Activated T-helper 9 cell treated with anti-CD3 and anti-CD28 coated beads, Interleukin-2, amount 50 U/mL, for 16 hours (primary cell): Measurements from ENCODE around the gene SYT7.
A peak's percentile ranks its signal among the peaks of the same experiment; 100 is the strongest.

Experiments used
- DNase-seq: peaks from one replicate; pipeline ENCODE4 v3.0.0-alpha.2; 2020; ENCODE audit warnings: low read depth

The SYT7 gene

DNA sequence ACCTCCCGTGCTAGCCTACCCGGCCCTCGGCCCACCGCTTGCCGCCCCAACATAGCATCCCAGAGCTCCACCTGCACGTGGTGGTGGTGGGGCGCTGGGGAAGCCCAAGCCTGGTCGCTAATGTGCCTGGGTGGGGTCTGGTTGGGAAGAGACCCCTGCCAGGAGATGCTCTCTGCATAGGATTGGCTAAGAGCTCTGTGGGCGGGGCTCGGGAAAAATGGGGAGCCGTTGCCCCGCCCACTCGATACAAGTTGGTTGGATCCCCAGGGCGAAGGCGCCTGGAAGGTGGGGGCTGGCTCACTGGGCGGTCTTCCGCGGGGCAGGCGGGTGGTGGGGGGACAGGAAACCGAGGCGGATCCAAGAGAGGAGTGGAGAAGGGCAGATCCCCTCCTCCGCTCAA lies 64.7 kb downstream of the SYT7 start:
- DNase-seq = no peak

DNA sequence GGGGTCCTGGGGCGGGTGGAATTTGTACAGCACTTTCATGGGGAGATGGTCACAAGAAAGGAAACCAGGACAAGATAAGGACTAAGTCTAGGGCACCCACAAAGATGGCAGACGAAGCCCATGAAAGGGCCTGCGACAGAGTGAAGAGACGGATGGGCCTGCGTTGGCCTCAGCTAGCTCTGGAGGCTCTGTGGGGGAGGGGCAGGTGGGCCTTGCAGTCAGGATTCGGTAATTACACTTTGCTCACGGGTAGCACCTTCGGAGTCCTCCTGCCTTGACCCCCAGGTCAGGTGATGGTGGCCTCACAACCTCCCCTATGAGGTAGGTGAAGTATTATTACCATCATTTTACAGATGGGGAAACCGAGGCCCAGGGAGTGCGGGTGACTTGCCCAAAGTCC lies 65.2 kb downstream of the SYT7 start:
- DNase-seq = no peak

GRCh38 chr11:61514050-61514917 lies 66.6 kb downstream of the SYT7 start:
- DNase-seq = no peak

GRCh38 chr11:61513143-61513765 lies 67.6 kb downstream of the SYT7 start:
- no peak for DNase-seq

DNA sequence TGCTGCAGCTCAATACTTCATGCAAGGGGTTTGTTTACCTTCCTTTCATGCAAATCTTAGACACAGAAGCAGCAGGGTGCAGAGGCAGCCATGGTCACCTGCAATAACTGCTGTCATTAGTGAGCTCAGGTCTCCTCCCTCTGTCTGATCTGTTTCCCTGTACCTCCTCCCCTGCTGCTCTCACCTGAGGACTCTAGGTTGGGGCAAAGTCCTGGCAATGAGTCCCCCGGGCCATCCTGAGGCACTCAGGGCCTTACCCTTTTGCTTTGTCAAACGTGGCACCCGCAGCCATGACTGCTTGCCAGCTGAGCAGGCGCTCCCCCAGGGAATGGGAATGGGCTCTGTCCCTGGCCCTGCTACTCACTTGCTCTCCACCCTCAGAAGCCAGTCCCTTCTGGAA lies 68.4 kb downstream of the SYT7 start:
- DNase-seq = no peak

DNA sequence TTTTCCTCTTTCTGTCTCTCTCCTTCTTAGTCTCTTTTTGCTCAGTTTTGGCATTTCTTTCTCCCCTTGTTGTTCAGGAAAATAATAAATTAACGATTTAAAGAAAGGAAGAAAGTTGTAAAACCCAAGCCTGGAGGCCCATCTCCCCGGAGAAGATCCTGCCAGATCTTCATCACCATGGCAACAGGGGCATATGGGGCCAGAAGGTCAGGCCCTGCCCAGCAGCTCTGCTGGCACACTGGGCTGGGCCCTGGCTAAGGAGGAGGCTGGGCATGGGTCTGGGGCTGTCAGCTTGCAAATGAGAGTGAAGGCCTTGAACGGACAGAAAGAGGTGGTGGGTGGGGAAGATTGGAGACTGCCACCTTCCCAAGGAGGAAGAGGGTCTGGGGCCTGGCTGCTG lies 69.5 kb downstream of the SYT7 start:
- DNase-seq = no peak

DNA sequence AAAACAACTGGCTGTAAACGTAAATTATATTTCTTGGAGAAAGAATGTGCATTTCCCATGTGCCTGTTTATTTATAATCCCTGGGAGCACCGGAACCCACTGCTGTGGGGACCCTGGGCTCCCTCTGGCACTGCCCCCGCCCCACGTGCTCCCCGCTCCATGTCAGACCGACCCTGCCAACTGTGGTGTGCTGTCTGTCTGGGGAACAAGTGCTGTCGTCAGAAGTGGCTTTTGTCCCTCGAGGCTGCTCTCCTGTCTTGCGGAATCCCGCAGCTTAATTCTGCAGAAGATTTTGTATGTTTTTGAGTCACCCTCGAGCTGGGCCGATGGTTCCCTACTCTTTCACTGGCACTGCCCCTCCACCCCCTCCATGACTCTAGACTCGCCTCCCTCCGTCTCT lies 69.9 kb downstream of the SYT7 start:
- DNase-seq = no peak

GRCh38 chr11:61510166-61510919 lies 70.5 kb downstream of the SYT7 start:
- no peak for DNase-seq

DNA sequence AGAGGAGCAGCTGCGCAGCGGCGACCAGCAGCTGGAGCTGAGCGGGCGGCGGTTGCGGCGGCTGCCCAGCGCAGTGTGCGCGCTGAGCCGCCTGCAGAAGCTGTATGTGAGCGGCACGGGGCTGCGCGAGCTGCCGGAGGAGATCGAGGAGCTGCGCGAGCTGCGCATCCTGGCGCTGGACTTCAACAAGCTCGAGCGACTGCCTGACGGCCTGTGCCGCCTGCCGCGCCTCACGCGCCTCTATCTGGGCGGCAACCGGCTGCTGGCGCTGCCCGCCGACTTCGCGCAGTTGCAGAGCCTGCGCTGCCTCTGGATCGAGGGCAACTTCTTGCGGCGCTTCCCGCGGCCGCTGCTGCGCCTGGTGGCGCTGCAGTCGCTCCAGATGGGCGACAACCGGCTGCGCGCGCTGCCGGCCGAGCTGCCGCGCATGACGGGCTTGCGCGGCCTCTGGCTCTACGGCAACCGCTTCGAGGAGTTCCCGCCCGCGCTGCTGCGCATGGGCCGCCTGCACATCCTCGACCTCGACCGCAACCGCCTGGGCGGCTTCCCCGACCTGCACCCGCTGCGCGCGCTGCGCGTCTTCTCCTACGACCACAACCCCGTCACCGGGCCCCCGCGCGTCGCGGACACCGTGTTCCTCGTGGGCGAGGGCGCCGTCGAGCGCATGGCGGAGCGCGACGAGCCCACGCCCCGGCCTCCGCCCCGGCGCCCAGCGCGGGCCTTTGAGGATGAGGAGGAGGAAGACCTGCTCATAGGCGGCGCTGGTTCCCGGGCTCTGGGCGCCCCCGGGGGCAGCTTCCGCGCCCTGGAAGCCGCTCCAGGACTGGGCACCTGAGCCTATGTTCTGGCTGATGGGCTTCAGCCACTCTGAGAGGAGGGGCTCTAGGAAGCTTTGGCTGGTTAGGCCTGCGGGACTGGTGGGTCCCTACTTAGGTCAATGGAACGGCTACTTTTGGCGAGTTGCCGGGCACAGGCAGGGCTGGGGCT lies 71.5 kb downstream of the SYT7 start:
- DNase-seq = peak; percentile 36

DNA sequence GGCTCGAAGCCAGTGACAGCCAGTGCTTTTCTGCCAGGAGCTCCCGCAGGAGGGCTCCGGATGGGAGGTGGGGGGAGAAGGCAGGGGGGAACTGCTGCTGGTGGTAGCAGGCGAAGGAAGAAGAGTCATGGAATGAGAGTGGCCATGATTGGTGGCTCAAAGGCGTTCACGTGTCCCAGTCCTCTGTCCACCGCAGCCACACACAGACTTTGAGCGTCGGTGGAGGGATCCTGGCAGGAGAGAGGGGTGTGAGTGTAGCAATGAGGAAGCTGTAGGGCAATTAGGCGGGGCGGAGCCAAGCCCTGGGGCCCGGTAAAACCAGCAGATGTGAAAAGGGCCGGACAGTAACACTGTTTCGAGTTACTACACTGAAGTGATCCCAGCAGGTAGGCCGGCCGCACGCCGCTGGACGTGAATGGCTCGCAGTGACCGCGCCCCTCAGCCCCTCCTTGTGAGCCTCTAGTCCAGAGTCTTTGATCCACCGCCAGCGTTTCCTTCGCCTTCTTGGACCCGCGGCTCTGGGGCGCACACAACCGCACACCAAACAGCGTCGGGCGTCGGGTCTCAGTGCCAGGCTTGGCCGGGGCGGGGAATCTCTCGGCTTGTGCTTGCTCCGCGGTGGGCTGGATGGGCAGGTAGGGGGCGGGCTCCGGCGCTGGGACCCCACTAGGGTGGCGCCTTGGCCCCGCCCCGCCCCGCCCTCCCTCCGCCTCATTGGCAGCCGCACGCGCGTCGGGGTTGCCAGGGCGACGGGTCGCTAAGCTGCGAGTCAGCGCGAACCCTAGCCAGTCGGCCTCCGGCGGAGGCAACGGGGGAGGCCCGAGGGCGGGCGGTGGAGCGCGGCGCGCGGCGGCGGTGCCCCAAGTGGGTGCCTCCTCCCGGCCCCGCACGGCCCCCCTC lies 72.7 kb downstream of the SYT7 start, which contains the start of gene LRRC10B:
LRRC10B (plus strand) TSS at position 788 of the 900 bp plus-strand sequence. CDS start 250 bp downstream, outside the sequence.
- no peak for DNase-seq

DNA sequence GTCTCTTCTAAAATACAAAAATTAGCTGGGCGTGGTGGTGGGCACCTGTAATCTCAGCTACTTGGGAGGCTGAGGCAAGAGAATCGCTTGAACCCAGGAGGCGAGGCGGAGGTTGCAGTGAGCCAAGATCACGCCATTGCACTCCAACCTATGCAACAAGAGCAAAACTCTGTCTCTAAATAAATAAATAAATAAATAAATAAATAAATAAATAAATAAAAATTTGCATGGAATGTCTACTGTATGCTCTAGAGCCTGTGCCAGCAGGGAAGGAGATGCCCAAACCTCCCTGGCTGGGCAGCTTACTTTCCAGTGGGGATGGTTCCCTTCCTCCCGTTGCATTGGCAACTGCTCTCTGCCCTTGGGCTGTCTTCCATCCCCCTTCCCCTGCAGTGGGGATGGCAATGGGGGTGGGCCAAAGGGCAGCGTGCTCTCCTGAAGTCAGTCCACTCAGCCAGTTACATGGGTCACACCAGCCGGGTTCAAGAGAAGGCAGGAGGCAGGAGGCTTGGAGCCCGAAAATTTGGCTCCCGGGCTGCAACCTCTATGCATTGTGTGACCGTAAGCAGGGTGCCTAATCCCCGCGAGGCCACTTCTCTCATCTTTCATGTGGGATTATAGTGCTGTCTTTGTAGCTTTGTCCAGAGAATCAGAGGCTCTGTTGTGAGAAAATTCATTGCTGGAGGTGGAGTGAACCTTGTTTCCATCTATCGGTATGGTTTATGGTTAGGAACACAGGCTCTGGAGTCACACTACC lies 73.7 kb downstream of the SYT7 start:
- DNase-seq = no peak

GRCh38 chr11:61505640-61506155 lies 75.2 kb downstream of the SYT7 start:
- no peak for DNase-seq

DNA sequence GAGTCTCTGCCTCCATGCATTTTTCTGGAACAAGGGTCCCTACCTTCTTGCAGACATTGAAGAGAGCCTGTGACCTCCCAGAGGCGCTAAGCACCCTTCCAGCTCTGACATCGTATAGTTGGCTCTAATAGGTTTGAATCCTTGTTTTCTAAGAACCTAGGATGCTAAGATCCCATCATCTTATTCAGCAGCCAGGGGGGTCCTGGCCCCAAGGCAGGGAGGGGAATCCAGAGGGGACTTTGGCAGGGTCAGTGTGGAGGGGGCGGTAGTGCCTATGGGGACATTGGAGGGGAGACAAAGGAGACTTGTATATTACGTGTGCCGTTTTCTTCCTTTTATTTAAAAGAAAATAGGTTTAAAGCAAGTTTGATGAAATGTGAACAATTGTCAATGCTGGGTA lies 75.8 kb downstream of the SYT7 start:
- DNase-seq = no peak

- no peak for DNase-seq
Observed at GRCh38 chr11:61503135-61503770, 77.6 kb downstream of the SYT7 start.

GRCh38 chr11:61502522-61502921 lies 78.4 kb downstream of the SYT7 start:
- DNase-seq = no peak

GRCh38 chr11:61499816-61500491 lies 80.9 kb downstream of the SYT7 start:
- DNase-seq = no peak

DNA sequence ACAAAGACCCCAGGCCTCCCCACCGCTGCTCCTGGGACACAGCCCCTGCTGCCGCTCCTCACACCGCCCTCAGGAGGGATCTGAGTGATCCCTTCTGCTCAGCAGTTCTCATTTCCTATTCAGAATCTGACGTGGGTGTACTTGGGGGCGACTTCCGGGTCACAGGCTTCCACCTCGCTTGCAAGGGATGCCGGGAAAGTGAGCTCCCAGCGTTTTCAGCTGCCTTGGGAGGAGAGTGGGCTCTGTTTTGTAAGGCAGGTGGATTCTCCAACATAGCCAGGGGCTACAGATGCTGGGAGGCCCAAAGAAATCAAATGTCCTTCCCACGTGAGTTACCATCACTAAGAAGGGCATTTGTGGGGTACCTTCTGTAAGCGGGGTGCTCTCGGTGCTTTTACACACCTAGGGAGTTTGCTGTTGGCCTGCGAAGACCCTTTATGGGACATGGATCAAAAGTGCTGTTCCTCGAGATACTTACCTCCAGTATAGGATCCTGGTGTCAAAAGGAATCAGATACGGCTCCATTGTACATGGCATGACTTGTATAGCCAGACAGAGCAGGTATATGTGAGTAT lies 82.0 kb downstream of the SYT7 start:
- no peak for DNase-seq

DNA sequence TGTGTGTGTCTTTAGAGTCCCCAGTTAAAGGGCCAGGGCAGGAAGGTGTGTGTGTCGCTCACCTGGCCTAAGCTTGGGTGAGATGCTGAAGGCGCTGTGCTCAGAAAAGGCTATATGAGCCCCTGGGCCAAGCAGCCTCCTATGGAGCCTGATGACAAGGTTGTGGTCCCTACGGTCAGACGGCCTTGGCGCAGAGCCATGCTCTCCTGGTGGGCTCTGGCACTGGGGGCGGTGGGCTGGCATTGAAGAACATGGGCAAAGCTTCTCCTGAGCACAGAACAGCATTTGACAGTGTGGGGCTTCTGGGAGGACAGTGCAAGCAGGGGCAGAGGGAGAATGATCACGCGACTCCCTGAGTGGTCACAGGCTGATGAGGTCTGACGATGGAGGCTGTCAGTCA lies 83.0 kb downstream of the SYT7 start:
- DNase-seq = no peak
